Vagina (tissue), 2 donors: Measurements from ENCODE around the gene ACTRT2.

ENCODE experiments used
- POLR2AphosphoS5 ChIP-seq, 2 donors: sonication (generic); formaldehyde crosslinking; IDR thresholded peaks; one replicate each; pipeline ENCODE4 v1.9.0; 2017; ENCODE audit warnings: antibody characterized with exemption in 2 of 2, mild to moderate bottlenecking in 2 of 2, low read depth in 1 of 2; ENCODE audit not compliant: insufficient read depth in 1 of 2
- TF ChIP-seq, protein P1 (sequence below), 3 experiments: fragments of 450-650 bp in 2 of 3; fragments of 200-600 bp in 1 of 3; sonication (generic) in 1 of 3; IDR thresholded peaks; one replicate each; pipeline ENCODE4 v1.5.1; 2017 to 2019; ENCODE audit warnings: antibody characterized with exemption in 3 of 3, mild to moderate bottlenecking in 2 of 3, moderate library complexity in 2 of 3

GRCh38 chr1:3016641-3017439 is 4.4 kb upstream of the ACTRT2 start:
- TF ChIP-seq, protein P1, sequence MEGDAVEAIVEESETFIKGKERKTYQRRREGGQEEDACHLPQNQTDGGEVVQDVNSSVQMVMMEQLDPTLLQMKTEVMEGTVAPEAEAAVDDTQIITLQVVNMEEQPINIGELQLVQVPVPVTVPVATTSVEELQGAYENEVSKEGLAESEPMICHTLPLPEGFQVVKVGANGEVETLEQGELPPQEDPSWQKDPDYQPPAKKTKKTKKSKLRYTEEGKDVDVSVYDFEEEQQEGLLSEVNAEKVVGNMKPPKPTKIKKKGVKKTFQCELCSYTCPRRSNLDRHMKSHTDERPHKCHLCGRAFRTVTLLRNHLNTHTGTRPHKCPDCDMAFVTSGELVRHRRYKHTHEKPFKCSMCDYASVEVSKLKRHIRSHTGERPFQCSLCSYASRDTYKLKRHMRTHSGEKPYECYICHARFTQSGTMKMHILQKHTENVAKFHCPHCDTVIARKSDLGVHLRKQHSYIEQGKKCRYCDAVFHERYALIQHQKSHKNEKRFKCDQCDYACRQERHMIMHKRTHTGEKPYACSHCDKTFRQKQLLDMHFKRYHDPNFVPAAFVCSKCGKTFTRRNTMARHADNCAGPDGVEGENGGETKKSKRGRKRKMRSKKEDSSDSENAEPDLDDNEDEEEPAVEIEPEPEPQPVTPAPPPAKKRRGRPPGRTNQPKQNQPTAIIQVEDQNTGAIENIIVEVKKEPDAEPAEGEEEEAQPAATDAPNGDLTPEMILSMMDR (IDR thresholded peaks at IDR 0.05) = no peak
- no peak for TF ChIP-seq POLR2AphosphoS5 (IDR thresholded peaks at IDR 0.05; ENCODE audit: insufficient read depth in 1 of 2, low read depth in 1 of 2)
